Fibroblast of lung (primary cell): ENCODE measurements around the gene DNAJC13. TPM values are rescaled to one million over a fixed set of nuclear protein-coding genes. Genes with fewer than 3 reads are reported as not detected.
A peak's percentile ranks its signal among the peaks of the same experiment; 100 is the strongest.

Source experiments
- DNase-seq, 2 donors: peaks; one replicate each; pipeline versions ENCODE4 v3.0.0 to v3.0.0-alpha.2; 2010; ENCODE audit warnings: low read depth in 2 of 2
- H2AFZ ChIP-seq: 2 replicates; pipeline ENCODE4 v1.5.1; 2012; ENCODE audit warnings: low read length, control low read depth, inconsistent platforms
- H3K27ac ChIP-seq: 2 replicates; pipeline ENCODE4 v1.5.1; 2011; ENCODE audit warnings: low read length, control low read depth; ENCODE audit not compliant: insufficient read depth
- H3K27me3 ChIP-seq: 2 replicates; pipeline ENCODE4 v1.5.1; 2011; ENCODE audit warnings: mild to moderate bottlenecking, low read length; ENCODE audit not compliant: control insufficient read depth, insufficient read depth
- H3K36me3 ChIP-seq: 2 replicates; pipeline ENCODE4 v1.5.1; 2011; ENCODE audit warnings: low read length; ENCODE audit not compliant: control insufficient read depth, insufficient read depth
- H3K4me1 ChIP-seq: 2 replicates; pipeline ENCODE4 v1.5.1; 2011; ENCODE audit warnings: low read length; ENCODE audit not compliant: control insufficient read depth, insufficient read depth; ENCODE audit errors: extremely low read depth
- H3K4me2 ChIP-seq: 2 replicates; pipeline ENCODE4 v1.5.1; 2011; ENCODE audit warnings: low read length, control low read depth; ENCODE audit not compliant: insufficient read depth; ENCODE audit errors: extremely low read depth
- H3K4me3 ChIP-seq, 4 experiments: fragments of 200-600 bp in 1 of 4; sonication (generic) in 1 of 4; replicated peaks in 1 of 4; 2 replicates each; pipeline ENCODE4 v1.5.1; 2011 to 2016; ENCODE audit warnings: low read length in 4 of 4, low read depth in 3 of 4, mild to moderate bottlenecking in 3 of 4, control low read depth in 2 of 4, inconsistent platforms in 1 of 4, mixed read lengths in 1 of 4; ENCODE audit not compliant: insufficient read depth in 1 of 4; ENCODE audit errors: control extremely low read depth in 1 of 4
- H3K79me2 ChIP-seq: 2 replicates; pipeline ENCODE4 v1.5.1; 2012; ENCODE audit warnings: mild to moderate bottlenecking, low read length, inconsistent platforms; ENCODE audit not compliant: control insufficient read depth, insufficient read depth
- H3K9ac ChIP-seq: 2 replicates; pipeline ENCODE4 v1.5.1; 2011; ENCODE audit warnings: mild to moderate bottlenecking, low read length, control low read depth; ENCODE audit not compliant: insufficient read depth
- H3K9me3 ChIP-seq: 2 replicates; pipeline ENCODE4 v1.5.1; 2012; ENCODE audit warnings: low read depth, low read length; ENCODE audit not compliant: control insufficient read depth, insufficient read depth
- H4K20me1 ChIP-seq: 2 replicates; pipeline ENCODE4 v1.5.1; 2011; ENCODE audit warnings: low read length; ENCODE audit not compliant: control insufficient read depth, insufficient read depth; ENCODE audit errors: extremely low read depth
- CTCF ChIP-seq, 2 donors: IDR thresholded peaks in 1 of 2; conservative IDR thresholded peaks in 1 of 2; 1 replicate in 1 of 2; 2 replicates in 1 of 2; pipeline ENCODE4 v1.5.1; 2011 to 2012; ENCODE audit warnings: low read length in 2 of 2, control low read depth in 1 of 2, inconsistent platforms in 1 of 2, low read depth in 1 of 2, mild to moderate bottlenecking in 1 of 2
- EZH2 ChIP-seq: IDR thresholded peaks from 2 replicates; pipeline ENCODE4 v1.5.1; 2012; ENCODE audit warnings: low read length, control low read depth, mild to moderate bottlenecking; ENCODE audit errors: missing control alignments
- polyA plus RNA-seq, 2 donors: library from polyadenylated mRNA; depleted of rRNA in 1 of 2; stranded (reverse) in 1 of 2; unstranded in 1 of 2; fragments of >200 nt; gene quantifications; 2 replicates each; pipeline ENCODE4 v1.2.1, GENCODE V29; 2011 to 2012; ENCODE audit warnings: missing spikeins in 1 of 2
- total RNA-seq: library from RNA; depleted of rRNA; stranded (reverse); fragments of >200 nt; gene quantifications from 2 replicates; pipeline ENCODE4 v1.2.1, GENCODE V29; 2014

DNAJC13 gene
- total and polyA plus RNA-seq, 2 donors (not counting 1 experiment from before 2014, with no cell fraction given) = 56.3 to 89.0 TPM

- TF ChIP-seq EZH2 (no peak), CTCF (conservative IDR thresholded peaks at IDR 0.05 in 1 of 2, IDR thresholded peaks at IDR 0.05 in 1 of 2; ENCODE audit: low read depth in 1 of 2, low read length in 2 of 2) (no peak)
- DNase-seq = peak in 1 of 2 donors; percentile 35
- H3K27ac ChIP-seq = peak overlapping the region; percentile 82
Measured at GRCh38 chr3:132418916-132419315, 1.6 kb downstream of the DNAJC13 start.

GRCh38 chr3:132421832-132422231 lies 4.5 kb downstream of the DNAJC13 start:
- TF ChIP-seq CTCF (conservative IDR thresholded peaks at IDR 0.05 in 1 of 2, IDR thresholded peaks at IDR 0.05 in 1 of 2; ENCODE audit: low read depth in 1 of 2, low read length in 2 of 2) = no peak
- TF ChIP-seq EZH2 = no peak
- Histone ChIP-seq H4K20me1 (no peaks in the 10 kb centered on the region), H3K27ac (no peak overlapping the region), H3K9me3 (no peaks in the 10 kb centered on the region), H3K4me2 (no peak overlapping the region), H2AFZ (no peak overlapping the region), H3K36me3 (no peaks in the 10 kb centered on the region), H3K4me1 (peaks cover 2% of the 10 kb centered on the region), H3K79me2 (peaks cover 86% of the 10 kb centered on the region), H3K9ac (no peak overlapping the region), H3K4me3 (no peak overlapping the region), H3K27me3 (no peaks in the 10 kb centered on the region)
- peak; percentile 23 to 72 for DNase-seq

More at GRCh38 chr3:132418916-132419315, 1.6 kb downstream of the DNAJC13 start:
- Histone ChIP-seq H3K36me3 (no peaks in the 10 kb centered on the region), H3K9ac (peak overlapping the region; percentile 17), H3K4me2 (peak overlapping the region; percentile 84), H3K4me3 (peak overlapping the region; percentile 67 to 99 (median 96)), H3K27me3 (no peaks in the 10 kb centered on the region), H3K79me2 (peaks cover 59% of the 10 kb centered on the region), H3K4me1 (peaks cover 5% of the 10 kb centered on the region), H4K20me1 (no peaks in the 10 kb centered on the region), H2AFZ (no peak overlapping the region), H3K9me3 (no peaks in the 10 kb centered on the region)

GRCh38 chr3:132422531-132422930 lies 5.2 kb downstream of the DNAJC13 start:
- Histone ChIP-seq H3K4me2 (no peak overlapping the region), H3K4me1 (peaks cover 2% of the 10 kb centered on the region), H3K4me3 (no peak overlapping the region), H3K36me3 (no peaks in the 10 kb centered on the region), H3K27ac (no peak overlapping the region), H2AFZ (no peak overlapping the region), H3K27me3 (no peaks in the 10 kb centered on the region), H4K20me1 (no peaks in the 10 kb centered on the region), H3K79me2 (peaks cover 90% of the 10 kb centered on the region), H3K9ac (no peak overlapping the region), H3K9me3 (no peaks in the 10 kb centered on the region)
- DNase-seq = no peak
- TF ChIP-seq EZH2 (no peak), CTCF (conservative IDR thresholded peaks at IDR 0.05 in 1 of 2, IDR thresholded peaks at IDR 0.05 in 1 of 2; ENCODE audit: low read depth in 1 of 2, low read length in 2 of 2) (no peak)
